Naive thymus-derived CD8-positive, alpha-beta T cell (primary cell): Measurements from ENCODE around the gene GRK5. TPM values are rescaled to one million over a fixed set of nuclear protein-coding genes. Genes with fewer than 3 reads are reported as not detected.

Experiments used
- ATAC-seq, 2 donors: fragments of 150-1000 bp; cut with Tn5 transposase in 1 of 2; sonication (Bioruptor Pico), chemical (Tn5 transposase) in 1 of 2; 1 replicate in 1 of 2; 2 replicates in 1 of 2; pipeline ENCODE4 v1.10.0; 2021; ENCODE audit warnings: mild to moderate bottlenecking in 2 of 2, moderate library complexity in 2 of 2
- POLR2A ChIA-PET: fragments of 350-600 bp; sonication (Branson Sonifier 250); formaldehyde crosslinking; loops from one replicate; lab custom pipeline; 2021; ENCODE audit warnings: antibody characterized with exemption; lab: Charles Lee
- DNase-seq, 10 donors: peaks; one replicate each; pipeline versions ENCODE4 v3.0.0 to v3.0.0-alpha.2; 2020 to 2022
- H3K27ac Mint-ChIP-seq, 10 donors: one replicate each; pipeline ENCODE4 v1.8.0; 2020 to 2022; ENCODE audit warnings: mild to moderate bottlenecking in 10 of 10, mixed read lengths in 10 of 10, moderate library complexity in 4 of 10, inconsistent platforms in 1 of 10
- H3K27me3 Mint-ChIP-seq, 5 donors: one replicate each; pipeline ENCODE4 v1.8.0; 2021 to 2022; ENCODE audit warnings: mixed read lengths in 5 of 5
- H3K36me3 Mint-ChIP-seq, 3 donors: one replicate each; pipeline ENCODE4 v1.8.0; 2020 to 2022; ENCODE audit warnings: mixed read lengths in 3 of 3, mild to moderate bottlenecking in 2 of 3, inconsistent platforms in 1 of 3
- H3K4me1 Mint-ChIP-seq, 4 donors: one replicate each; pipeline ENCODE4 v1.8.0; 2021 to 2022; ENCODE audit warnings: mixed read lengths in 4 of 4
- H3K4me3 Mint-ChIP-seq, 10 donors: one replicate each; pipeline ENCODE4 v1.8.0; 2020 to 2022; ENCODE audit warnings: mild to moderate bottlenecking in 10 of 10, mixed read lengths in 10 of 10, moderate library complexity in 6 of 10, inconsistent platforms in 1 of 10
- H3K9me3 Mint-ChIP-seq, 9 donors: one replicate each; pipeline ENCODE4 v1.8.0; 2020 to 2022; ENCODE audit warnings: mixed read lengths in 9 of 9, mild to moderate bottlenecking in 3 of 9, inconsistent platforms in 1 of 9, moderate library complexity in 1 of 9
- polyA plus RNA-seq, 3 donors: library from polyadenylated mRNA; unstranded; fragments of 300-500 nt; fragmentation: Illumina TruSeq; gene quantifications; one replicate each; pipeline ENCODE4 v1.2.3, GENCODE V29; 2021
- total RNA-seq, 8 experiments: library from RNA in 2 of 8; stranded (reverse) in 2 of 8; gene quantifications; one replicate each; pipeline ENCODE4 v1.2.3 and lab custom pipeline; 2021 to 2026

The GRK5 gene
- total and polyA plus RNA-seq, 5 experiments from 2014 or later = 4.4 to 23.2 (median 11.0) TPM

DNA sequence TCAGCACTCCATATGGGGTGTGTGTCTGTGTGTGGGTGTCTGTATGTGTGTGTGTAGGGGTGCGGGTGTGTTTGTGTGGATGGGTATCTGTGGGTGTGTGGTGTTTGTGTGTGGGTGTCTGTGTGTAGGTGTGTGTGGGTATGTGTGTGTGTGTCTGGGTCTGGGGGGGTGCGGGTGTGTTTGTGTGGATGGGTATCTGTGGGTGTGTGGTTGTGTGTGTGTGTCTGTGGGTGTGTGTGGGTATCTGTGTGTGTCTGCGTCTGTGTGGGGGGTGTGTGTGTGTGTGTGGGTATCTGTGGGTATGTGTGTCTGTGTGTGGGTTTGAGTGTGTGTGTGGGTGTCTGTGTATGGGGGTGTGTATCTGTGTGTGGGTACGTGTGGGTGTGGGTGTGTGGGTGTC, 186.5 kb downstream of the GRK5 start:
- no peak for ATAC-seq
- DNase-seq = no peak
- Mint-ChIP-seq H3K36me3 (peaks cover 0 to 18% (median 0%) of the 10 kb centered on the region in 3 donors), H3K4me3 (peak overlapping the region in 1 of 10 donors; percentile 48), H3K4me1 (peaks cover 16 to 34% (median 18%) of the 10 kb centered on the region in 4 donors), H3K9me3 (no peaks in the 10 kb centered on the region), H3K27me3 (no peaks in the 10 kb centered on the region), H3K27ac (peak overlapping the region in 7 of 10 donors; percentile 5 to 91 (median 53))
- POLR2A ChIA-PET = interaction anchor here (0.6 kb wide), 1 partner anchor 160 kb away, joined by 4 read pairs; no protein-coding TSS in a partner anchor

- H3K27me3 Mint-ChIP-seq = no peaks in the 10 kb centered on the region
- DNase-seq (no peak), ATAC-seq (no peak)
- peak overlapping the region in 5 of 10 donors; percentile 50 to 85 (median 74) for H3K27ac Mint-ChIP-seq
- no peaks in the 10 kb centered on the region for H3K9me3 Mint-ChIP-seq
- POLR2A ChIA-PET = no interaction called here
- no peak overlapping the region for H3K4me3 Mint-ChIP-seq
- H3K4me1 Mint-ChIP-seq = peaks cover 16 to 34% (median 18%) of the 10 kb centered on the region in 4 donors
- H3K36me3 Mint-ChIP-seq = peaks cover 0 to 23% (median 1%) of the 10 kb centered on the region in 3 donors
Observed at GRCh38 chr10:119394657-119395279, 187.4 kb downstream of the GRK5 start.

DNA sequence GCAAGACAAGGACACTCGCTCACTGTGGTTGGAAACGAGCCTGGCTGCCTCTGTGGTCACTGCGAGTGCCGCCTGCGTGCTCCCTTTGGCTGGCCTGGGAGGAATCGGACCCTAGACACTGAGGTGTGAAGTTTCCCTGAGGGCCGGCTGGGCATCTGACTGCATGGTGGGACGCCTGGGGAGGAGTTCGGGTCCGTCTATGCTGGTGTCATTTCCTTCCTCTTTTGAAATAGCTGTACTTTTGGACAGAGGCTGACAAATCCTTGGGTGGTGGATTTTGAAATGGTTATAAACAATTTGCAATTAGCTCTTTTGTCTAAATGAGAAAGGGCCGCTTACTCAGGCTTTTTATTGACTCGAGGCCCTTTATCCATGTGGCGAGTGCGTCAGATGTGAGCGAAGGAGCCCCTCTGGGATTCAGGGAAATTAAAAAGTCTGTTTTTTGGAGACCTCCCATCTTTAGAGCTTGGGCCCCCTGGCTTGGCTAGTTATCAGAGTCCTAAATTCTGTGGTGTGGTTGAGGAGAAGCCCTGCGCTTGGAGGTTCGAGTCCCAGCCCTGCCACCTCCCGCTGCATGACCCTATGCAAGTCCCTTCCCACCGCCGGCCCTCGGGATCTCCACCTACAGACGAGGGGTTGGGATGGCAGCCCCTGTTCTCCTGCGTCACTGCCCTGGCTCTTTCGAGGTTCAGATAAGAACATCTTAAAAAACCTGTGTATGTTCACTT, 188.1 kb downstream of the GRK5 start:
- ATAC-seq (no peak), DNase-seq (peak in 1 of 10 donors; percentile 27)
- POLR2A ChIA-PET = no interaction called here
- peak overlapping the region in 7 of 10 donors; percentile 9 to 85 (median 58) for H3K27ac Mint-ChIP-seq
- no peaks in the 10 kb centered on the region for H3K27me3 Mint-ChIP-seq
- H3K4me1 Mint-ChIP-seq = peaks cover 16 to 35% (median 19%) of the 10 kb centered on the region in 4 donors
- no peaks in the 10 kb centered on the region for H3K9me3 Mint-ChIP-seq
- no peak overlapping the region for H3K4me3 Mint-ChIP-seq
- H3K36me3 Mint-ChIP-seq = peaks cover 0 to 27% (median 7%) of the 10 kb centered on the region in 3 donors

- no peaks in the 10 kb centered on the region for H3K9me3 Mint-ChIP-seq
- peak overlapping the region in 5 of 10 donors; percentile 44 to 85 (median 69) for H3K27ac Mint-ChIP-seq
- ATAC-seq (no peak), DNase-seq (peak in 1 of 10 donors; percentile 54)
- POLR2A ChIA-PET = no interaction called here
- H3K36me3 Mint-ChIP-seq = peaks cover 0 to 21% (median 7%) of the 10 kb centered on the region in 3 donors
- no peak overlapping the region for H3K4me3 Mint-ChIP-seq
- H3K4me1 Mint-ChIP-seq = peaks cover 16 to 35% (median 18%) of the 10 kb centered on the region in 4 donors
- H3K27me3 Mint-ChIP-seq = no peaks in the 10 kb centered on the region
Observed at GRCh38 chr10:119396008-119396708, 188.8 kb downstream of the GRK5 start.

- no peaks in the 10 kb centered on the region for H3K27me3 Mint-ChIP-seq
- H3K9me3 Mint-ChIP-seq = no peaks in the 10 kb centered on the region
- peaks cover 16 to 35% (median 17%) of the 10 kb centered on the region in 4 donors for H3K4me1 Mint-ChIP-seq
Observed at GRCh38 chr10:119396709-119397071, 189.3 kb downstream of the GRK5 start.

GRCh38 chr10:119397416-119397815, 190.0 kb downstream of the GRK5 start:
- Mint-ChIP-seq H3K27ac (peak overlapping the region in 2 of 10 donors; percentile 14 to 52), H3K4me3 (no peak overlapping the region), H3K36me3 (peaks cover 0 to 21% (median 7%) of the 10 kb centered on the region in 3 donors), H3K4me1 (peaks cover 16 to 38% (median 17%) of the 10 kb centered on the region in 4 donors), H3K9me3 (no peaks in the 10 kb centered on the region), H3K27me3 (no peaks in the 10 kb centered on the region)
- no peak for ATAC-seq
- DNase-seq = no peak
- POLR2A ChIA-PET = no interaction called here

More at GRCh38 chr10:119396709-119397071, 189.3 kb downstream of the GRK5 start:
- POLR2A ChIA-PET = no interaction called here
- H3K4me3 Mint-ChIP-seq = no peak overlapping the region
- DNase-seq (peak in 1 of 10 donors; percentile 57), ATAC-seq (no peak)
- H3K27ac Mint-ChIP-seq = peak overlapping the region in 2 of 10 donors; percentile 44 to 74
- H3K36me3 Mint-ChIP-seq = peaks cover 0 to 21% (median 7%) of the 10 kb centered on the region in 3 donors

DNA sequence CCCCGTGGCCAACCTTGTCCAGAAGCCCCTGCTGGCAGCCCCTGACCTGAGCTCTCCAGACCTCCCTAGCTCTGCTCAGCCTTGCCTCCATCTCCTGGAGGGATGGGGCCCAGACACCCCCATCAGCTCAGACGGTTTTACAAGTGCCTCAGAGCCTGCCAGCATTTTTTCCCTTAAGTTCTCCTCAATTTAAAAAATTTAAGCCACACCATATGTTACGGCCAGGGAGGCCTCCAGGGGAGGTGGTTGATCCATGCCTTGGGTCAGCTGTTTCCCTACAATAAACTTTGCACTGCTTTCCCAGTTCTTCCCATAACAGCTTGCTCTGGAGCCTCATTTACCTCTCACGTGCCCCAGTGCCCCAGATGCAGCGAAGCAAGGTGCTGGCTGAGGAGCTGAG, 191.6 kb downstream of the GRK5 start:
- ATAC-seq (no peak), DNase-seq (no peak)
- Mint-ChIP-seq H3K27ac (peak overlapping the region in 3 of 10 donors; percentile 14 to 27 (median 25)), H3K4me1 (peaks cover 9 to 38% (median 13%) of the 10 kb centered on the region in 4 donors), H3K4me3 (no peak overlapping the region), H3K36me3 (peaks cover 0 to 21% (median 7%) of the 10 kb centered on the region in 3 donors), H3K9me3 (no peaks in the 10 kb centered on the region), H3K27me3 (no peaks in the 10 kb centered on the region)
- POLR2A ChIA-PET = no interaction called here

DNA sequence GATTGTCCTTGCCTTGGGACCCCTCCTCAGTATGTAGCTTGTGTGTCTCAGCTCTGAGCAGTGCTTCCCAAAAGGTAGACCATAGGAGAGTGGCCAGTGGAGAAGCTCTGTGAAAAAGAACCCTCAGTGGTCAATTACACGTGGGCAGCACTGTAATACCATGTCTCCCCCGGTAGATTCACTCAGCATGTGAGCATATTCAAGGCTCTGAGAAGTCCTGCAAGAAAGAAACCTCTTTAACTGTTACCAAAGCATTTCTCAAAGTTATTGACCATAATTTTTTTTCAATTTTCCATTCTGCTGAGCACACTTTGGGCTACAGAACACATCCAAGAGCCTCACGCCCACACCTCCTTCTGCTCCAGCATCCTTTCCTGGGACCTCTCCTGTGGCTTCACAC, 192.1 kb downstream of the GRK5 start:
- no peak for DNase-seq
- Mint-ChIP-seq H3K9me3 (no peaks in the 10 kb centered on the region), H3K4me1 (peaks cover 5 to 39% (median 10%) of the 10 kb centered on the region in 4 donors), H3K27ac (peak overlapping the region in 3 of 10 donors; percentile 6 to 56 (median 27)), H3K27me3 (no peaks in the 10 kb centered on the region), H3K4me3 (no peak overlapping the region), H3K36me3 (peaks cover 0 to 18% (median 7%) of the 10 kb centered on the region in 3 donors)
- POLR2A ChIA-PET = no interaction called here
- ATAC-seq = no peak

GRCh38 chr10:119401671-119402395, 194.5 kb downstream of the GRK5 start:
- no peaks in the 10 kb centered on the region for H3K9me3 Mint-ChIP-seq
- DNase-seq (no peak), ATAC-seq (no peak)
- peaks cover 0 to 27% (median 3%) of the 10 kb centered on the region in 4 donors for H3K4me1 Mint-ChIP-seq
- H3K27me3 Mint-ChIP-seq = no peaks in the 10 kb centered on the region
- peaks cover 0 to 21% (median 7%) of the 10 kb centered on the region in 3 donors for H3K36me3 Mint-ChIP-seq
- H3K27ac Mint-ChIP-seq = peak overlapping the region in 2 of 10 donors; percentile 35 to 86
- POLR2A ChIA-PET = no interaction called here
- H3K4me3 Mint-ChIP-seq = no peak overlapping the region

- no peak for ATAC-seq
- no peaks in the 10 kb centered on the region for H3K9me3 Mint-ChIP-seq
- peaks cover 0 to 33% (median 4%) of the 10 kb centered on the region in 4 donors for H3K4me1 Mint-ChIP-seq
- no peak overlapping the region for H3K4me3 Mint-ChIP-seq
- no peaks in the 10 kb centered on the region for H3K27me3 Mint-ChIP-seq
- DNase-seq = no peak
- POLR2A ChIA-PET = no interaction called here
- H3K27ac Mint-ChIP-seq = peak overlapping the region in 2 of 10 donors; percentile 21 to 37
- H3K36me3 Mint-ChIP-seq = peaks cover 0 to 21% (median 7%) of the 10 kb centered on the region in 3 donors
Observed at GRCh38 chr10:119403921-119404320, 196.6 kb downstream of the GRK5 start.

DNA sequence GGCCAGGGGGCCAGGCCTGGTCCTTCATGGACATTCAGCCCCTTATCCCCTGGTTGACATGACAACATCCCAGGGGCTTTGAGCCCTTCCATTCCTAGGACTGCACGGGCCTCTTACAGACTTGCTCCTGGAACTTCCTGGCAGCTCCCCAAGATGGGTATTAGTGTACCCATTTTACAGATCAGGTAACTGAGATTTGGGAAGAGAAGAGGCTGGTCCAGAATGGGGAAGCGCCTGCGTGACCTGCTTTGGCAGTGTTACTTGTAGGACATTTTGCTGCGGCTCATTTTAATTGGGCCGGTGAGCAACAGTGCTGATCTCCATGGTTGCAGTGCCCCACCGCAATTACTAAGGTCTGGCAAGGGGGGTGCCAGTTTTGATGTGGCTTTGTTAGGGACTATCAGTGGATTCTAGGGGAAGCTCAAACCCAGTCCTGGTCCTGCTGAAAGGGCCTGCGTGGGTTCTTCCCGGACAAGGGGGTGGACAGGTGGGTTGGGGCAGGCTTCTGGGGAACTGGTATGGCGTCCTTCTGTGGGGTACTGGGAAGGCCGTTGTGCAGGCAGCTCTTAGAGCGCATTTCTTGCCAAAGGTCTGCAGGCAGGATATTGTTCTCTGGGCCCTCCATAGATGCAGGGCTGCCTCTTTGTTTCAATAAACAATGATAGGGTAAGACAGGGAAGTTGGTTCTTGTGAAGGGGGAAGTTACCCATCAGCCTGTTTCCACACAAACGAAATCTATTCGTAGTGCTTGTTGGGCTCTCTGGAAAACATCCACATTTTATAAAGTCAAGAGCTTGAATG, 197.5 kb downstream of the GRK5 start:
- Mint-ChIP-seq H3K27me3 (no peaks in the 10 kb centered on the region), H3K4me1 (peaks cover 0 to 34% (median 3%) of the 10 kb centered on the region in 4 donors), H3K36me3 (peaks cover 0 to 17% (median 4%) of the 10 kb centered on the region in 3 donors), H3K9me3 (no peaks in the 10 kb centered on the region), H3K4me3 (no peak overlapping the region), H3K27ac (peak overlapping the region in 5 of 10 donors; percentile 7 to 84 (median 32))
- POLR2A ChIA-PET = no interaction called here
- no peak for DNase-seq
- ATAC-seq = no peak
